HEK293T (cell line): ENCODE measurements around the gene TMEM232.
"Not testable (repeated sequence)": the region's sequence is repeated elsewhere in the genome, so short reads cannot be mapped to it uniquely, and the experiment has no call there.

Source experiments
- CTCF ChIA-PET: fragments of 350-600 bp; formaldehyde crosslinking; extraction: SDS; loops from one replicate; lab custom pipeline; 2021; ENCODE audit warnings: antibody characterized with exemption, inconsistent platforms; lab: Yijun Ruan, JAX
- POLR2A ChIA-PET: fragments of 350-600 bp; formaldehyde crosslinking; extraction: SDS; loops from one replicate; lab custom pipeline; 2020; ENCODE audit warnings: antibody characterized with exemption, inconsistent platforms; lab: Yijun Ruan, JAX
- DNase-seq: peaks from one replicate; pipeline ENCODE4 v3.0.0; 2012; ENCODE audit warnings: mixed read lengths; ENCODE audit errors: extremely low spot score
- ARNT ChIP-seq: fragments of 450-650 bp; IDR thresholded peaks from 2 replicates; pipeline ENCODE4 v1.6.1; 2017; ENCODE audit warnings: mild to moderate bottlenecking
- BHLHE40 ChIP-seq: fragments of 450-650 bp; IDR thresholded peaks from 2 replicates; pipeline ENCODE4 v1.6.1; 2016; ENCODE audit warnings: mild to moderate bottlenecking, moderate library complexity, borderline replicate concordance
- CTBP1 ChIP-seq: fragments of 450-650 bp; IDR thresholded peaks from 2 replicates; pipeline ENCODE4 v1.6.1; 2016; ENCODE audit warnings: borderline replicate concordance
- ELF4 ChIP-seq: fragments of 450-650 bp; IDR thresholded peaks from 2 replicates; pipeline ENCODE4 v1.6.1; 2017; ENCODE audit warnings: antibody characterized with exemption
- FOXA1 ChIP-seq: fragments of 450-650 bp; IDR thresholded peaks from 2 replicates; pipeline ENCODE4 v1.6.1; 2016; ENCODE audit warnings: mild to moderate bottlenecking
- FOXK2 ChIP-seq: fragments of 450-650 bp; IDR thresholded peaks from 2 replicates; pipeline ENCODE4 v1.6.1; 2016; ENCODE audit warnings: mild to moderate bottlenecking
- FOXM1 ChIP-seq: fragments of 450-650 bp; IDR thresholded peaks from 2 replicates; pipeline ENCODE4 v1.6.1; 2017; ENCODE audit warnings: mild to moderate bottlenecking, borderline replicate concordance
- HDGF ChIP-seq: fragments of 450-650 bp; IDR thresholded peaks from 2 replicates; pipeline ENCODE4 v1.6.1; 2017; ENCODE audit warnings: antibody characterized with exemption, borderline replicate concordance
- L3MBTL2 ChIP-seq: fragments of 450-650 bp; conservative IDR thresholded peaks from 2 replicates; pipeline ENCODE4 v1.6.1; 2016; ENCODE audit warnings: mild to moderate bottlenecking
- LEF1 ChIP-seq: fragments of 450-650 bp; IDR thresholded peaks from 2 replicates; pipeline ENCODE4 v1.6.1; 2017; ENCODE audit warnings: mild to moderate bottlenecking, borderline replicate concordance
- NFRKB ChIP-seq: fragments of 450-650 bp; IDR thresholded peaks from 2 replicates; pipeline ENCODE4 v1.6.1; 2016; ENCODE audit warnings: mild to moderate bottlenecking, moderate library complexity
- PKNOX1 ChIP-seq: fragments of 450-650 bp; IDR thresholded peaks from 2 replicates; pipeline ENCODE4 v1.6.1; 2016
- SP1 ChIP-seq: fragments of 450-650 bp; IDR thresholded peaks from 2 replicates; pipeline ENCODE4 v1.6.1; 2017
- SUZ12 ChIP-seq: fragments of 450-650 bp; IDR thresholded peaks from 2 replicates; pipeline ENCODE4 v1.6.1; 2016; ENCODE audit warnings: mild to moderate bottlenecking
- TARDBP ChIP-seq: fragments of 450-650 bp; IDR thresholded peaks from 2 replicates; pipeline ENCODE4 v1.6.1; 2016
- ZNF384 ChIP-seq: fragments of 450-650 bp; IDR thresholded peaks from 2 replicates; pipeline ENCODE4 v1.6.1; 2016

TMEM232 gene

GRCh38 chr5:110687485-110687884 lies 39.0 kb downstream of the TMEM232 start:
- CTCF ChIA-PET, result no interaction called here
- TF ChIP-seq FOXA1 (no peak), NFRKB (no peak), TARDBP (no peak), ELF4 (no peak), PKNOX1 (no peak), FOXK2 (no peak), CTBP1 (no peak), ZNF384 (no peak), LEF1 (no peak), FOXM1 (no peak)
- POLR2A ChIA-PET, result no interaction called here
- DNase-seq, result no peak

GRCh38 chr5:110686270-110686669 lies 40.2 kb downstream of the TMEM232 start:
- DNase-seq, result no peak
- CTCF ChIA-PET, result no interaction called here
- POLR2A ChIA-PET, result no interaction called here
- TF ChIP-seq PKNOX1 (no peak), LEF1 (no peak), ZNF384 (no peak), HDGF (no peak), FOXM1 (no peak), ARNT (no peak), TARDBP (no peak), L3MBTL2 (no peak), NFRKB (no peak), SUZ12 (no peak), ELF4 (no peak), SP1 (no peak), FOXK2 (no peak), FOXA1 (no peak), CTBP1 (no peak), BHLHE40 (no peak)

- POLR2A ChIA-PET, result no interaction called here
- TF ChIP-seq ZNF384 (no peak), TARDBP (no peak)
- no peak for DNase-seq
- CTCF ChIA-PET, result no interaction called here
Measured at GRCh38 chr5:110681953-110682352, 44.5 kb downstream of the TMEM232 start.

- ChIA-PET POLR2A (no interaction called here), CTCF (no interaction called here)
- no peak for TF ChIP-seq NFRKB
- no peak for TF ChIP-seq L3MBTL2
- TF ChIP-seq TARDBP, result no peak
- TF ChIP-seq CTBP1, result no peak
- no peak for TF ChIP-seq SP1
- no peak for TF ChIP-seq FOXK2
- TF ChIP-seq SUZ12, result no peak
- TF ChIP-seq LEF1, result no peak
- no peak for TF ChIP-seq HDGF
- no peak for TF ChIP-seq ZNF384
- no peak for TF ChIP-seq FOXA1
- DNase-seq, result no peak
Measured at GRCh38 chr5:110681109-110681508, 45.4 kb downstream of the TMEM232 start.

GRCh38 chr5:110676554-110676953 lies 49.9 kb downstream of the TMEM232 start:
- DNase-seq, CTCF ChIA-PET, POLR2A ChIA-PET: not testable (repeated sequence)

GRCh38 chr5:110665184-110665726 lies 61.2 kb downstream of the TMEM232 start:
- TF ChIP-seq FOXK2 (no peak), L3MBTL2 (no peak), BHLHE40 (no peak), ZNF384 (no peak), ARNT (no peak), CTBP1 (no peak), FOXA1 (no peak), NFRKB (no peak), HDGF (no peak), LEF1 (no peak), TARDBP (no peak), SP1 (no peak), SUZ12 (no peak), ELF4 (no peak), FOXM1 (no peak), PKNOX1 (no peak)
- no peak for DNase-seq
- ChIA-PET POLR2A (no interaction called here), CTCF (no interaction called here)

- no peak for TF ChIP-seq ELF4
- no peak for TF ChIP-seq HDGF
- TF ChIP-seq ARNT, result no peak
- no peak for TF ChIP-seq PKNOX1
- no peak for TF ChIP-seq FOXA1
- TF ChIP-seq LEF1, result no peak
- no peak for TF ChIP-seq SUZ12
- no peak for TF ChIP-seq CTBP1
- TF ChIP-seq SP1, result no peak
- no peak for TF ChIP-seq ZNF384
- no peak for TF ChIP-seq FOXK2
- no peak for DNase-seq
- CTCF ChIA-PET, result no interaction called here
- POLR2A ChIA-PET, result no interaction called here
Measured at GRCh38 chr5:110663525-110663924, 62.9 kb downstream of the TMEM232 start.
